Stimulated activated CD8-positive, alpha-beta memory T cell treated with anti-CD3 and anti-CD28 coated beads, Interleukin-7, amount 100 ng/mL, for 48 hours (primary cell): ENCODE data around the gene SPRTN.

ENCODE experiments used
- DNase-seq, 2 donors: peaks; one replicate each; pipeline ENCODE4 v3.0.0-alpha.2; 2020; ENCODE audit warnings: low read depth in 1 of 2; ENCODE audit errors: extremely low read depth in 1 of 2

Gene SPRTN, protein sequence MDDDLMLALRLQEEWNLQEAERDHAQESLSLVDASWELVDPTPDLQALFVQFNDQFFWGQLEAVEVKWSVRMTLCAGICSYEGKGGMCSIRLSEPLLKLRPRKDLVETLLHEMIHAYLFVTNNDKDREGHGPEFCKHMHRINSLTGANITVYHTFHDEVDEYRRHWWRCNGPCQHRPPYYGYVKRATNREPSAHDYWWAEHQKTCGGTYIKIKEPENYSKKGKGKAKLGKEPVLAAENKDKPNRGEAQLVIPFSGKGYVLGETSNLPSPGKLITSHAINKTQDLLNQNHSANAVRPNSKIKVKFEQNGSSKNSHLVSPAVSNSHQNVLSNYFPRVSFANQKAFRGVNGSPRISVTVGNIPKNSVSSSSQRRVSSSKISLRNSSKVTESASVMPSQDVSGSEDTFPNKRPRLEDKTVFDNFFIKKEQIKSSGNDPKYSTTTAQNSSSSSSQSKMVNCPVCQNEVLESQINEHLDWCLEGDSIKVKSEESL

DNA sequence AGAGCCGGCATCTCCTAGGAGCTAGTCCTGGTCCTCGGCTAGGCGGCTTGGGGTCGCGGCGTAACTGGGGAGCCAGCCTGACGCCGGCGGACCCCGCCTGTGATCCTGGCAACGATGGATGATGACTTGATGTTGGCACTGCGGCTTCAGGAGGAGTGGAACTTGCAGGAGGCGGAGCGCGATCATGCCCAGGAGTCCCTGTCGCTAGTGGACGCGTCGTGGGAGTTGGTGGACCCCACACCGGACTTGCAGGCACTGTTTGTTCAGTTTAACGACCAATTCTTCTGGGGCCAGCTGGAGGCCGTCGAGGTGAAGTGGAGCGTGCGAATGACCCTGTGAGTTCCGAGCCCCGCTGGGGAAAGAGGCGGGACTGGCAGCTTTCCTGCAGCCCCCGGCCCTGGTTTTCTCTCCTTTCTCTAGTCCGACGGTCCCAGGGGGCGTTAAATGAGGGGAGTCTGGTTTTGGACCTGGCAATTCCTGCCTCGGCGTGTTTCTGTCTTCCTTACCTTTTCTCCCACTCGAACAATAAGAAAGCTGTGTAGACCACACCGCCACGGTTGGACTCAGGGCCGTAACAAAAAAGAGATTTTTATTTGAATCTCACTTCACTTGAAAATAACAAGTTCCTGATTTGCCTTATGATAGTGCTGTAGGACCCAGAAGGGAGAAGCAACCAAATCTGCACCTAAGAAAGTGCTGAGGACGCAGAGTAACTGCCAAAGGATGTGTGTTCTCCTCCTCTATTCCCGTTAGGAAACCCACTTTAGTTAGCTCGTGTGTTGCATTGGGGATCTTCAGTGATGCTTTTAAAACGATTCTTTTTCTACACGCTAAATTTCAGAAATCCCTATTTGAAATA lies at the start of gene SPRTN:
Gene SPRTN (plus strand): TSS at position 24 of the 859 bp plus-strand sequence. CDS start 91 bp downstream, at position 115.
- no peak for DNase-seq

DNA sequence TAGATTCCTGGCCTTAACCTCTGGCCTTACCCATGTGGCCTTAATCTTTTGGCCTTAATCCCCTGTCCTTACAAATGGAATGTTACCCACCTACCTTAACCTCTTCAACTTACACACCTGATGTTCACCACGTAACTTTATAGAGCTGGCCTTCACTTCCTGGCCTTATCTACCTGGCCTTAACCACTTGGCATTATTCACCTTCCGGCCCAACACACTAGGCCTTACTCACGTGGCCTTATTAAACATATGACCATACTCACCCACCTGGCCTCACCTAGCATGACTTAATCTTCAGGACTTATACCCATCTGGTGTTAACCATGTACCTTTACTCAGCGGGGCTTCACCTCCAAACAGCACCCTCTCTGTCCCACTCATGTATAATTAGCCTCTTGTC lies 42.2 kb upstream of the SPRTN start:
- DNase-seq: no peak

DNA sequence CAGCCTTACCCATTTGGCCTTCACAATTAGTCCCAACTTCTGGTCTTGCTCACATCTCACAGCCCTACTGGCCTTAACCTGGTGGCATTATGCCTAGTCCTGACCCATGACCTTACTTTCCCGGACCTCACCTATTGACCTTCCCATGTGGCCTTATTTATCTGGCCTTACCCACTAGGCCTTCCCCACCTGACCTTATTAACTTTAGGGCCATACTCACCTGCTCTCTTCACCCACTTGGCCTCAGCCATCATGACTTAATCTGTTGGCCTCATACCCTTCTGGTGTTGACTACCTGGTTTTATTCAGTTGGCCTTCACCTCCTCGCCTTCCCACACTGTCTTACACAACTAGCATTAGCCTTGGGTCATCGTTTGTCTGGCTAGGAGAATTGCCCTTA lies 36.1 kb upstream of the SPRTN start:
- no peak for DNase-seq

DNA sequence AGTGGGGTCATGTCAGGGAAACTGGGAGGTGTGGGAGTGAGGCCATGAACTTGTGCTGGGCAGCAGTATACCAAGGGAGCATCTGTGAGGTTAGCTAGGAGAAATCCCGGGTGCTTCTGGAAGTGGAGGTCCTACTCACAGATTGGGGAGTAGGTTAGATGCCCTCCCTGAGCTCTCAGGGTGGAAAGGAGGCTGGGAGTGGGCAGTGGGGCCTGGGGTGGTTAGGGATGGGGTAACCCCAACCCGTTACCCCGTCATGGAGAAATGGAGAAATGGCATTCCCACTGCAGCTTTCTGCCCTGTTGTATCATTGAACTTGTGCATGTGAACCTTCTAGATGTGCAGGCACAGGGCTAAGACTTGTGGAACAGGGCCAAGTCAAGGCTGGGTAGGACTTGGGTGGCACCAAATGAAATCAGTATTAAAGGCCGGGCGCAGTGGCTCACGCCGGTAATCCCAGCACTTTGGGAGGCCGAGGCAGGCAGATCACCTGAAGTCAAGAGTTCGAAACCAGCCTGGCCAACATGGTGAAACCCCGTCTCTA lies 27.6 kb upstream of the SPRTN start:
- no peak for DNase-seq

DNA sequence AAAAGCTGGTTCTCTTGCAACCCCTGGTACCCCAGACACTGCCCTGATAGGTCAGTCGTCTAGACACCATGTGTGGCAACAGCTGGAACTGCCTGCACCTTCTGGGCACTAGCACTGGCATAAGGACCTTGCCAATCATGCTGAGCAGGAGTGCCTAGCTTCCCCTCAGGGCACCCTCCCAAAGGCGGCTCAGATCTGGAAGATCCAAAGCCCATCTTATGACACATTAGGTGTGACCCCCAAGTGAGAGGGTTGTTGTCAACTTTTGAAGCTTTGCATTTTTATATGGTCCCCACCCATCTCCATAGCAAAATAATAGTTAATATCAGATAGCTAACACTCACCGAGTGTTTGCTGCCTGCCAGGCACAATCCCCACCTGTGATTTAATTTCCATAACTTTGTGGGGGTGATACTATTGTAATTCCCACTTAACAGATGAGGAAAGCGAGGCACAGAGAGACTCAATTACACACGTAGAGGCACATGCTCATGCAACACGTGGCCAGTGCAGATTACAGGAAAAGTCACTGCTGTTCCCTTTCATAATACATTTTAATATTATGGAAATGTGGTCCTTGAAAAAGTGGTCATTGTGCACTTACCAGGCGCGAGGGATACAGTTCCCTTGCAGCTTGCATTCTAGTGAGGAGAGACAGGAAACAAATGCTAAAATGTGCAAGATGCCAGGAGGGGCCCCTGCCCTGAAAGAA lies 26.2 kb upstream of the SPRTN start:
- no peak for DNase-seq

DNA sequence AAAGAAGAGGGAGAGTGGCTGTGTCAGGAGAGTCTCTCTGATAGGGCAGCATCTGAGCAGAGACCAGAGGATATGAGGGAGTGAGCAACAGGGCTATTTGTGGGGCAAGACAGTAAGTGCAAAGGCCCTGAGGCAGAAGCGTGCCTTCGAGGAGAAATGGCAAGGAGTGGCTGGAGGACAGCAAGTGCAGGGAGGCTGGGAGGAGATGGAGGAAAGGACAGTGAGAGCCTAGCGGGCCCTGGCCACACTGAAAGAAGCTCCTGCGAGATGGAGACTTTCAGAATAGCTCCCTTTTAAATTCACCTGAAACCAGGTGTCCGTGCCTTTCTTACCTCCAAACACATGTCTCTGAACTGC lies 25.7 kb upstream of the SPRTN start:
- no peak for DNase-seq

DNA sequence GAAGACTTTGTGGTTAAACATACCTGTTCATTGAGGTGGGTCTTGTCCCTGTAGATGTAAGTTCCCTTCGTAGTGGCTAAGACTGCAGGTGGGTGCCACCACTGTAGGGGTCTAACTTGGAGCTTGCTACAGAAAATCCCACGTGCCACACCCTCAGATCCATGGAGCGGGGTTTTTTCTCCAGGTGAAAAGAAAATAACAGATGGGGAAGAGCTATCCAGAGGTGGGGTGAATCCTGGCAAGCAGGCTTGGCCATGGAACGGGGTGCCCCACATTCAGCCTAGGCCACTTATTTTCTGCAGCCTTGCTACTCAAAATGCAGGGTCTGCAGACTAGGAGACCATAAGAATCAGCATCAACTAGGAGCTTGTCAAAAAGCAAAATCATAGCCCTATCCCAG lies 24.4 kb upstream of the SPRTN start:
- no peak for DNase-seq

DNA sequence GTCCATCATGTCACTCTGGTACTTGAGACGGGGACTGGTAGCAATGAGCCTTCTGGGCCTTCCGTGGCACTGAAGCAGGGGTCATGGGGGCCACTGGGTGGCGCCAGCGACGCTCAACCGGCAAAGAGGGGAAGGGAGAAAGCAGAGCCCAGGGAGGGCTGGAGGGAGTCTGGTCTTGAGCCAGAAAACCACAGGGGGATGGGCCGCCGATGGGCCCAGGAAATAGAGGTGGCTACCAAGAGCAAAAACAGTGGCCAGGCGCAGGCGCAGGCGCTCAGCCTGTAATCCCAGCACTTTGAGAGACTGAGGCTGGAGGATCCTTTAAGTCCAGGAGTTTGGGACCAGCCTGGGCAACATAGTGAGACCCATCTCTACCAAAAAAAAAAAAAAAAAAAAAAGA lies 22.2 kb upstream of the SPRTN start:
- DNase-seq: peak in 1 of 2 donors; percentile 23

DNA sequence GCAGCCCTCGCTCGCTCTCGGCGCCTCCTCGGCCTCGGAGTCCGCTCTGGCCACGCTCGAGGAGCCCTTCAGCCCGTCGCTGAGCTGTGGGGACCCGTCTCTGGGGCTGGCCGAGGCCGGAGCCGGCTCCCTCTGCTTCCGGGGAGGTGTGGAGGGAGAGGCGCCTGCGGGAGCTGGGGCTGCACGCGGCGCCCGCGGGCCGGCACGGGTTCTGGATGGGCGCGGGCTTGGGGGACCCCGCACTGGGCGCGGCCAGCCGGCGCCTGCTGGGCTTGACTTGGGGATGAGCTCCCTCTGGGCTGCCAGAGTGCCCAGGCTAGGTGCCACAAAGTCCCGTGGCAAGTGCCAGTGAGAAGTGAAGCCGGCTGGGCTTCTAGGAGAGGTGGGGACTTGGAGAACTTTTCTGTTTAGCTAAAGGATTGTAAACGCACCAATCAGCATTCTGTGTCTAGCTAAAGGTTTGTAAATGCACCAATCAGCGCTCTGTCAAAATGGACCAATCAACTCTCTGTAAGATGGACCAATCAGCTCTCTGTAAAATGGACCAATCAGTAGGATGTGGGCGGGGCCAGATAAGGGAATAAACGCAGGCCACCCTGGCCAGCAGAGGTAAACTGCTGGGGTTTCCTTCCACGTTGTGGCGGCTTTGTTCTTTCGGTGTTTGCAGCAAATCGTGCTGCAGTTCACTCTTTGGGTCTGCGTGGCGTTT lies 20.6 kb upstream of the SPRTN start:
- DNase-seq: no peak

DNA sequence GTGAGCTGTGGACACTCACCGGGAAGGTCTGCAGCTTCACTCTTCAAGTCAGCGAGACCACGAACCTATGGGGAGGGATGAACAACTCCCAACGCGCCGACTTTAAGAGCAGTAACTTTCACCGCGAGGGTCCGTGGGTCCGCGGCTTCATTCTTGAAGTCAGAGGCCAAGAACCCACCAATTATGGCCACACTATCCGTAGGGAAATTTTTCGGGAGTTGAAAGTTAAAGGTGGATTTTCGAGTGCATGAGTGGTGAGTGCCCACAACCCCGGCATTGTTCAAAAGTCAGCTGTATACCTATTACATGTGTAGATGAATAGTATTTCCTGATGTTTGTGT lies 20.1 kb upstream of the SPRTN start:
- DNase-seq: no peak

DNA sequence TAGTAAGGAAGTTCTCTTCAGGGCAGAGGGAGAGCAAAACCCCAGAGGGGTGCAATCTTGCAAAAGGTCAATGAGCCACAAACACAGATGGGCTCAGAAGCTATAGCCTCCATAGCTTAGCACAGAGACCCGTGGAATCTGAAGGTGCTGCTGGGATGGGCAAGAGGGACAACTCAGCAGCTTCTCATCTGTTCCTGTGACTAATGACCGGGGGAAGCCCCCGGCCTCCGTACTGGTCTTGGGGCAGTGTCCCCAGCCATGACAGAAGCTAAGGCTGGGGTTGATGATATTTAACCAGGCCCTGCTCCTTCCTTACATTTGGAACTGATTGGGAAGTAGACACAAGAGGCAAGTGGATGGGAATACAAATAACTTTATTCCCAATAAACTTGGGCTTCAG lies 19.5 kb upstream of the SPRTN start:
- no peak for DNase-seq

DNA sequence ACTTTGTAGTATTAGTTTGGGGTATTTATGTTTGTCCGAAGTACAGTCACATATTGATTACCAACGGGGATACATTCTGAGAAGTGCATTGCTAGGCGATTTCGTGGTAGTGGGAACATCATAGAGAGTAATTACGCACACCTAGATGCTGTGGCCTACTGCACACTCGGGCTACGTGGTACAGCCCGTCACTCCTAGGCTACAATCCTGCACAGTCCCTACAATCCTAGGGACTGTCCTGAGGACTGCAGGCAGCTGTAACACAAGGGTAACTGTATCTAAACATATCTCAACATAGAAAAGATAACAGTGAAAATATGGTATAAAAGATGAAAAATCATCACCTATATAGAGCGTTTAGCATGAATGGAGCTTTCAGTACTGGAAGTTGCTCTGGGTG lies 19.0 kb upstream of the SPRTN start:
- DNase-seq: no peak

DNA sequence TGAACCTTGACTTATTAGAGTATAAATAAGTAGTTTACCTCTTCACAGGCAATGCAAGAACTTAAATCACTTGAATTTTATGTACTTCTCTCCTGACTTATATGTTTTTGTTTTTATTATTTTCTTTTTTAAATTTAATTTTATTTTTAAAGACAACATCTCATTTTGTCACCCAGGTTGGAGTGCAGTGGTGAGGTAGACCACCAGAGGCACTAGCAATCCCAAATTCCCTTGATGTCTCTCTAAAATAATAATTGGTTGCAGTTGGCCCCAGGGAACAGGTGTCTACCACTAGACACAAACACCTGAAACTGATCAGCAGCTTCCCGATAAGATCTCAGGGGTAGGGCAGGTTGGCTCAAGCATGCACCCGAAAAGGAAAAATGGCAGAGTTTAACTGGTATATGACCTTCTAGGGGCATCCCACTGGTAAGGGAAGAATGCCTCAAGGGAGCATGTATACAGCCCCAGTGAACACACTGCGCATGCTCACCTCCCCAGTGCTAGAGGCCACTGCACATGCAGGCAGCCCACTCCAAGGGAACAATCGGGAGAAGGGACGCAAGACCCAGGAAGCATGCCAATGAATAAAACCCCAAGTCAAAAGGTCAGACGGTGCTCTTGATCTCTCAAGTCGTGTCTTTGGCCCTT lies 15.1 kb upstream of the SPRTN start:
- DNase-seq: no peak

DNA sequence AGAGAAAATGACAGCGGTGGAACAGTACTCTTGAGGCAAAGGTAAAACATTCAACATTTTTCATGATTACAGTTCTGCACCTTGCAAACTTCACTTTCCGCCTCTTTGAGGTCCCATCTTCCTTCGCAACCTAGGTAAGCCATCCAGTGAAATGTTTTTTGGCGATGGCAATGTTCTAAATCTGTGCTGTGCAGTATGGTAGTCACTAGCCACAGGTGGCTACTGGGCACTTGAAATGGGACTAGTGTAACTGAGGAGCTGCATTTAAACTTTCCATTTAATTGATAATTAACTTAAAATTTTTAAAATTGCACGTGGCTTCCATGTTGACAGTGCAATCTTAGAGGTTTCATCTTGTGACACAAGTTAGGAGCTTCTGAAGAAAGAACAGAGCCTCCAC lies 13.4 kb upstream of the SPRTN start:
- no peak for DNase-seq

DNA sequence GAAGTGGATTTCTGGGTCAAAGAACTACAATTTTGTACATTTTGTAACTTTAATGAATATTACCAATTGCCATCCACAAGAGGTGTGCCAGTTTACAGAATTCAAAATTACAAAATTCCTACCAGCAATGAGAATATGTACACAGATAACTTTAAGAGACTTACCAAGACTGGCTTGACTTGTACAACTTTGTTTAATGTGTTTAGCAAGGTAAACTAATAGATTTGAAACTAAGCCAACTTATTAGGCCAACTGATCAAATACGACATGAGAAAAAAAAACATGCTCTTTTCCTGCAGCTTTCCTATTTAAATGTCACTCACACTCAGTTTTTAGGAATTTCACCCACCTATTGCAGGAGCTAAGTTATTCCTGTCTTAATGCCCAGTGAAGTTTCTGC lies 11.8 kb upstream of the SPRTN start:
- DNase-seq: no peak

DNA sequence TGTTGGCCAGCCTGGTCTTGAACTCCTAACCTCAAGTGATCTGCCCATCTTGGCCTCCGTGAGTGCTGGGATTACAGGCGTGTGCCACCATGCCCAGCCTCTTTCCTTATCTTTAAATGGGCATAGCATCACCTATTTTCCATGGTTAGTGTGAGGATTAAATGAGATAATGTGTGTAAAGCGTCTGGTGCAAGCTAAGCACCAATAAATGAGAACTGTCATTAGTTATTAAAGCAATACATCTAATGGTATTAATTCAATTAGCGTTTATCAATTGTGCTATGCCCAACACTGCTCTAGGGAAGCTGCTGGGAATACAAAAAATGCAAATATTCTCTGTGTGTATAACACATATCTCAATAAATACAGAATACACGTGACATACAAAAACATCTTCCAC lies 10.5 kb upstream of the SPRTN start:
- DNase-seq: no peak

DNA sequence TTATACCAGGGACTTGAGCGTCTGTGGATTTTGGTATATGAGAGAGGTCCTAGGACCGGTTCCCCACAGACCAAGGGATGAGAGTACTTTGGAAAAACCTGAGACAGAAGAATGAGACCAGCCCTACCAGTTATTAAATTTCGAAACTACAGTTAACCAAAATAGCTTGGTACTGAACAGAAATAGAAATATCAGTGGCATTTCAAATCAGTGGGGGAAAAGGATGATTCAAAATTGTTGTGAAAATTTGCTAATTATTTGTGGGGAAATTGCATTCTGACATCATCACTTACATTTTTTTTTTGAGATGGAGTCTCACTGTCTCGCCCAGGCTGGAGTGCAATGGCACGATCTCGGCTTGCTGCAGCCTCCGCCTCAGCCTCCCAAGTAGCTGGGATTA lies 8.6 kb upstream of the SPRTN start:
- no peak for DNase-seq

DNA sequence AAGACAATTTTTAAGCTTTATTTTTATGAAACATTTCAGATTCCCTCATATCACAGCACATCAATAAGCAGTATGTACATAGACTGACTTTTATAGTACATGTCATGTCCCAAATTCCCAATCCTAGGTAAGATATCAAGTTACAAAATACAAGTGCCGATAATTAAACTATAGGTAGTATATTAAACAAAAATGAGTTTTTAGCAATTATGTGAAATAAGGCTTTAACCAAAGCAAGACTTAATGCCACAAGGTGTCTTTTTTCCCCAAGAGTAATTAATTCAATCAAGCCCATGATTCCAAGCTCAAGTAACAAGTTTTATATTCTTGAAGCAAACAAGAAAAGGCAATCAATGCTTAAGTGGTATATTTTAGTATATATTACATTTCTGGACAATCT lies 5.3 kb upstream of the SPRTN start:
- no peak for DNase-seq

DNA sequence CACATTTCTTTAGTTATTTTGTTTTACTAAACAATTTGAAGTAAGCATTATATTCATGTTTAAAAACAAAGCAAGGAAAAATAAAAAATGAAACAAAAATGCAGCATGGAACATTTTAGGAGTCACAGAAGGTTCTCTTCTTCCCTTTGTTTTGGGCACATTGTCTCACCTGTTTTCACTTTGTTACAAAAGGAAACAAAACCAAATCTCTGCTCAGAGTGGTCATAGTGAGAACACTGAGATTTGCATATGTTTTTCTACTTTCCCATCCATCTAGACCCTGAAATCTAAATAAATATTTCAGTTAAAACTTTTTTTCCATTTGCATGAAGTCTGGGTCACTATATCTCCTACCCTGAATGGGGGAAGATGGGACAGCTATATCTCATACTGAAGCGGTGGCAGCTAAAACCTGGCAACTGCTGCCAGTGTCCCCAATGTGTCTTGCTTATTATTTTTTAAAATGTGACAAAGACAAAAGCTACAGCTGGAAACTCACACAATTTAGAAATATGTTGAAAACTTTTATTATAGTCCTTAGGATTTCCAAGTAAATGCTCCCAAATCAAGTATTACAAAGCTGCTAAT lies 3.9 kb upstream of the SPRTN start:
- DNase-seq: no peak

DNA sequence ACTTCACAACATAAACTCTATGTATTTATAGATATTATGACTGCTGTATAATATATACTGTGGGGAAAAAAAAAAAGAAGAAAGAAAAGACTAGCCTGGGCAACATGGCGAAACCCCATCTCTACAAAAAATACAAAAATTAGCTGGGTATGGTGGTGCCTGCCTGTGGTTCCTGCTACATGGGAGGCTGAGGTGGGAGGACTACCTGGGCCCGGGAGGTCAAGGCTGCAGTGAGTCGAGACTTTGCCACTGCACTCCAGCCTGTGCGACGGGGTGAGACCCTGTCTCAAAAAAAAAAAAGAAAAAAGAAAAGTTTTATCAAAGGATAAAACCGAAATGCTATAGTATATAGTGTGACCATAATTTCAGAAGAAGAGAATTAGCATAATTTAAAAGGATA lies 3.1 kb upstream of the SPRTN start:
- no peak for DNase-seq
